DMS 273 (cell line): ENCODE results near the gene LRPAP1.
A peak's percentile ranks its signal among the peaks of the same experiment; 100 is the strongest.
"Not testable (repeated sequence)": the region's sequence is repeated elsewhere in the genome, so short reads cannot be mapped to it uniquely, and the experiment has no call there.

ENCODE experiments used
- DNase-seq: peaks from one replicate; lab custom pipeline; 2025; ENCODE audit not compliant: unreplicated experiment; lab: John Stamatoyannopoulos, UW

The LRPAP1 gene

GRCh38 chr4:3463556-3464348, 68.5 kb downstream of the LRPAP1 start:
- DNase-seq, result no peak

GRCh38 chr4:3462790-3463415, 69.3 kb downstream of the LRPAP1 start, which contains the start of gene DOK7:
DOK7 (plus strand) TSS chr4:3463306; CDS start chr4:3463376, 70 bp downstream.
- peak; percentile 37 for DNase-seq

GRCh38 chr4:3462321-3462789, 69.9 kb downstream of the LRPAP1 start:
- DNase-seq, result no peak

- DNase-seq, result peak; percentile 81
These were observed 70.5 kb downstream of the LRPAP1 start for GRCh38 chr4:3461515-3462291.

- no peak for DNase-seq
These were observed 71.3 kb downstream of the LRPAP1 start for GRCh38 chr4:3460926-3461325.

GRCh38 chr4:3459156-3459555, 73.1 kb downstream of the LRPAP1 start:
- DNase-seq, result not testable (repeated sequence)

- no peak for DNase-seq
These were observed 73.9 kb downstream of the LRPAP1 start for GRCh38 chr4:3458371-3458770.

GRCh38 chr4:3455596-3455995, 76.6 kb downstream of the LRPAP1 start:
- DNase-seq, result not testable (repeated sequence)
